Measurements from ENCODE around the gene TTC33.

DNA sequence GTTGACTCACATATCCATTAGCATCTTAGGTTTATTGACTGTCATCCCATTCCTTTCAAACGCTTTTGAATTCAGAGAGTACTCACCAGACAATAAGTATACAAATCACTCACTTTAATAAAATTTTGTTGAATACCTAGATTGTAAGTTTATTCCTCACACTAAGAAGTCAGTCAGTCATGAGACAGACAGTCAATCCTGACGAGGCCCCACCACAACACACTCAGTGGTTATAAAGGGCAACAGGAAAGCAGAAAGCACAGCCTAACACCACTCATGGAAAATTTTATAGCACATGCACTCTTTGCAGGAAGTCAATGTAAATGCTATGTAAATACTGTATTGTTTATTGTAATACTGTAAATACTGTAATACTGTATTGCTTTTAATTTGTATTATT lies 252.3 kb downstream of the TTC33 start:
- TF ChIP-seq POLR2A (IDR thresholded peaks at IDR 0.05; ENCODE audit: low read depth, low read length): no peak
- no peak for TF ChIP-seq TAF1 (IDR thresholded peaks at IDR 0.05; ENCODE audit: low read depth, low read length)
- TF ChIP-seq SPI1 (IDR thresholded peaks at IDR 0.05; ENCODE audit: low read depth, low read length): no peak

Measured in GM12891 (cell line).